Measurements from ENCODE around the gene ADAR.

DNA sequence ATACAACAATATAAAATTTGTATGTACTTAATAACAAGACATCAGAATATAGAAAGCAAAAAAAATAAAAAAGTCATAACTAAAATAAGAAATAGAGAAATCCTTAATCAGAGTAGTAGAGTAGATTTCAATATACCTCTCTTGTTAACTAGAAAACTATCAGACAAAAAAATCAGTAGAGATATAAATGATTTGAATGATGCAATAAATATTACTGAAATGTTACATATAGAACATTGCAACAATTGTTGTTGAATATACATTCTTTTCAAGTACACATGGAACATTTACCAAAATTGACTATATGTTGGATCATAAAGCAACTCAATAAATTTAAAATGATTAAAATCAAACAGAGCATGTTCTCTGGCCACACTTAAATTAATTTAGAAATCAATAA lies 31.9 kb upstream of the ADAR start:
- TF ChIP-seq, protein P1, sequence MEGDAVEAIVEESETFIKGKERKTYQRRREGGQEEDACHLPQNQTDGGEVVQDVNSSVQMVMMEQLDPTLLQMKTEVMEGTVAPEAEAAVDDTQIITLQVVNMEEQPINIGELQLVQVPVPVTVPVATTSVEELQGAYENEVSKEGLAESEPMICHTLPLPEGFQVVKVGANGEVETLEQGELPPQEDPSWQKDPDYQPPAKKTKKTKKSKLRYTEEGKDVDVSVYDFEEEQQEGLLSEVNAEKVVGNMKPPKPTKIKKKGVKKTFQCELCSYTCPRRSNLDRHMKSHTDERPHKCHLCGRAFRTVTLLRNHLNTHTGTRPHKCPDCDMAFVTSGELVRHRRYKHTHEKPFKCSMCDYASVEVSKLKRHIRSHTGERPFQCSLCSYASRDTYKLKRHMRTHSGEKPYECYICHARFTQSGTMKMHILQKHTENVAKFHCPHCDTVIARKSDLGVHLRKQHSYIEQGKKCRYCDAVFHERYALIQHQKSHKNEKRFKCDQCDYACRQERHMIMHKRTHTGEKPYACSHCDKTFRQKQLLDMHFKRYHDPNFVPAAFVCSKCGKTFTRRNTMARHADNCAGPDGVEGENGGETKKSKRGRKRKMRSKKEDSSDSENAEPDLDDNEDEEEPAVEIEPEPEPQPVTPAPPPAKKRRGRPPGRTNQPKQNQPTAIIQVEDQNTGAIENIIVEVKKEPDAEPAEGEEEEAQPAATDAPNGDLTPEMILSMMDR (IDR thresholded peaks at IDR 0.05): no peak
- no peak for TF ChIP-seq POLR2A (IDR thresholded peaks at IDR 0.05)

Measured in lower leg skin (tissue), 3 donors.